RPMI8226 (cell line): ENCODE measurements around the gene UNC5B.

Experiments
- DNase-seq: peaks from one replicate; pipeline ENCODE4 v3.0.0-alpha.2; 2015

Gene UNC5B

GRCh38 chr10:71223347-71224058 is 11.1 kb downstream of the UNC5B start:
- no peak for DNase-seq

GRCh38 chr10:71225291-71226058 is 13.1 kb downstream of the UNC5B start:
- no peak for DNase-seq

- no peak for DNase-seq
Observed at GRCh38 chr10:71228875-71229675, 16.7 kb downstream of the UNC5B start.

- no peak for DNase-seq
Observed at GRCh38 chr10:71229726-71230655, 17.6 kb downstream of the UNC5B start.

GRCh38 chr10:71230656-71231025 is 18.3 kb downstream of the UNC5B start:
- DNase-seq = no peak

GRCh38 chr10:71231206-71231605 is 18.8 kb downstream of the UNC5B start:
- DNase-seq = no peak

GRCh38 chr10:71232089-71232998 is 20.0 kb downstream of the UNC5B start:
- DNase-seq = no peak

- DNase-seq = no peak
Observed at GRCh38 chr10:71233482-71233892, 21.1 kb downstream of the UNC5B start.

GRCh38 chr10:71234004-71234894 is 21.9 kb downstream of the UNC5B start:
- DNase-seq = no peak

- DNase-seq = no peak
Observed at GRCh38 chr10:71234970-71235685, 22.8 kb downstream of the UNC5B start.

GRCh38 chr10:71235808-71236207 is 23.4 kb downstream of the UNC5B start:
- DNase-seq = no peak

GRCh38 chr10:71236286-71236685 is 23.9 kb downstream of the UNC5B start:
- no peak for DNase-seq

GRCh38 chr10:71236822-71237682 is 24.7 kb downstream of the UNC5B start:
- no peak for DNase-seq

GRCh38 chr10:71237843-71238623 is 25.7 kb downstream of the UNC5B start:
- DNase-seq = no peak

- DNase-seq = no peak
Observed at GRCh38 chr10:71238626-71239025, 26.3 kb downstream of the UNC5B start.

GRCh38 chr10:71239131-71239915 is 27.0 kb downstream of the UNC5B start:
- no peak for DNase-seq
